HepG2 (cell line): ENCODE data around the gene NT5C2. TPM values are rescaled to one million over a fixed set of nuclear protein-coding genes. Genes with fewer than 3 reads are reported as not detected.

Experiments used
- ATAC-seq: fragments of 200-7000 bp; cut with Tn5 transposase; 3 replicates; pipeline ENCODE4 v1.9.1; 2020; ENCODE audit warnings: mild to moderate bottlenecking, moderate library complexity
- BruUV-seq: library from RNA; stranded (reverse); fragments of 400-500 nt; replicated peaks from 2 replicates; lab custom pipeline; 2021; lab: Mats Ljungman, UMichigan
- CTCF ChIA-PET: fragments of 300-600 bp; formaldehyde crosslinking; extraction: SDS; loops from one replicate; lab custom pipeline; 2021; ENCODE audit warnings: low total read pairs, inconsistent platforms, low intra/inter-chr PET ratio; lab: Yijun Ruan, JAX
- POLR2A ChIA-PET: fragments of 350-600 bp; sonication (Branson Sonifier 250); formaldehyde crosslinking; loops from one replicate; lab custom pipeline; 2020; ENCODE audit warnings: antibody characterized with exemption, inconsistent platforms; lab: Yijun Ruan, JAX
- DNase-seq: peaks from one replicate; pipeline ENCODE4 v3.0.0-alpha.2; 2015; ENCODE audit warnings: low spot score
- FAIRE-seq: peaks from 3 replicates; lab custom pipeline; 2011; peaks lifted over from hg19 to GRCh38; lab: Jason Lieb, UNC
- H2AFZ ChIP-seq: one replicate; pipeline ENCODE4 v1.6.1; 2011; ENCODE audit warnings: low read length, inconsistent platforms
- H3K27ac ChIP-seq: fragments of 300-600 bp; 3 replicates; pipeline ENCODE4 v1.8.0; 2011; ENCODE audit warnings: mixed run types, mild to moderate bottlenecking, mixed read lengths, low read length, inconsistent platforms; ENCODE audit not compliant: insufficient read depth; ENCODE audit errors: extremely low read length
- H3K27me3 ChIP-seq, 2 experiments: fragments of 200-600 bp in 1 of 2; 2 replicates in 1 of 2; 3 replicates in 1 of 2; pipeline versions ENCODE4 v1.6.0 to v1.8.0; 2011; ENCODE audit warnings: low read length in 2 of 2, mild to moderate bottlenecking in 2 of 2, moderate library complexity in 2 of 2, inconsistent platforms in 1 of 2; ENCODE audit not compliant: insufficient read depth in 2 of 2, control insufficient read depth in 1 of 2
- H3K36me3 ChIP-seq, 2 experiments: fragments of 200-600 bp in 1 of 2; replicated peaks in 1 of 2; 2 replicates in 1 of 2; 3 replicates in 1 of 2; pipeline versions ENCODE4 v1.5.1 to v1.8.0; 2011; ENCODE audit warnings: low read length in 2 of 2, inconsistent platforms in 1 of 2; ENCODE audit not compliant: insufficient read depth in 2 of 2, control insufficient read depth in 1 of 2
- H3K4me1 ChIP-seq: 2 replicates; pipeline ENCODE4 v1.5.1; 2012; ENCODE audit warnings: low read length, inconsistent platforms; ENCODE audit not compliant: insufficient read depth
- H3K4me2 ChIP-seq: 2 replicates; pipeline ENCODE4 v1.6.0; 2011; ENCODE audit warnings: low read depth, low read length, inconsistent platforms
- H3K4me3 ChIP-seq, 3 experiments: fragments of 200-600 bp in 1 of 3; sonication (generic), shearing (Covaris generic) in 1 of 3; replicated peaks in 1 of 3; 2 replicates each; pipeline ENCODE4 v1.5.1; 2011 to 2016; ENCODE audit warnings: low read length in 3 of 3, inconsistent platforms in 2 of 3, low read depth in 2 of 3, mild to moderate bottlenecking in 2 of 3, control low read depth in 1 of 3, mixed read lengths in 1 of 3; ENCODE audit not compliant: insufficient read depth in 1 of 3
- H3K79me2 ChIP-seq: one replicate; pipeline ENCODE4 v1.6.1; 2011; ENCODE audit warnings: low read length, inconsistent platforms; ENCODE audit not compliant: insufficient read depth
- H3K9ac ChIP-seq: 2 replicates; pipeline ENCODE4 v1.6.0; 2011; ENCODE audit warnings: mild to moderate bottlenecking, low read depth, low read length, inconsistent platforms; ENCODE audit not compliant: insufficient read depth
- H3K9me3 ChIP-seq: 2 replicates; pipeline ENCODE4 v1.5.1; 2012; ENCODE audit warnings: mild to moderate bottlenecking, low read length
- H4K20me1 ChIP-seq: 2 replicates; pipeline ENCODE4 v1.6.0; 2011; ENCODE audit warnings: inconsistent platforms, mild to moderate bottlenecking, low read length, moderate library complexity; ENCODE audit not compliant: insufficient read depth
- ARID5B ChIP-seq: IDR thresholded peaks from 2 replicates; pipeline ENCODE4 v1.4.0; 2020; ENCODE audit warnings: mild to moderate bottlenecking, missing genetic modification reagents
- GPBP1L1 ChIP-seq: sonication (generic); formaldehyde crosslinking; IDR thresholded peaks from 2 replicates; pipeline ENCODE4 v1.5.0; 2020; ENCODE audit warnings: mild to moderate bottlenecking, missing genetic modification reagents
- HMG20A ChIP-seq: IDR thresholded peaks from 2 replicates; pipeline ENCODE4 v1.6.1; 2016; ENCODE audit warnings: borderline replicate concordance
- MED1 ChIP-seq: sonication (generic); formaldehyde crosslinking; IDR thresholded peaks from 2 replicates; pipeline ENCODE4 v1.4.0; 2020; ENCODE audit warnings: missing genetic modification reagents
- PATZ1 ChIP-seq: sonication (generic); formaldehyde crosslinking; IDR thresholded peaks from 2 replicates; pipeline ENCODE4 v1.4.0; 2020; ENCODE audit warnings: missing genetic modification reagents
- POLR2G ChIP-seq: fragments of 200-400 bp; formaldehyde crosslinking; IDR thresholded peaks from 2 replicates; pipeline ENCODE4 v1.6.1; 2018; ENCODE audit warnings: mild to moderate bottlenecking, low read depth, low read length, moderate library complexity
- RARA ChIP-seq: IDR thresholded peaks from 2 replicates; pipeline ENCODE4 v1.6.1; 2016; ENCODE audit warnings: missing genetic modification reagents, missing compliant biosample characterization
- REST ChIP-seq, 2 experiments: IDR thresholded peaks; 2 replicates each; pipeline ENCODE4 v1.6.1; 2011 to 2012; ENCODE audit warnings: low read length in 2 of 2, borderline replicate concordance in 1 of 2, low read depth in 1 of 2, mild to moderate bottlenecking in 1 of 2, moderate library complexity in 1 of 2
- RFXAP ChIP-seq: sonication (generic); formaldehyde crosslinking; IDR thresholded peaks from 2 replicates; pipeline ENCODE4 v1.4.0; 2020; ENCODE audit warnings: missing genetic modification reagents, borderline replicate concordance
- SMARCE1 ChIP-seq: fragments of 450-650 bp; IDR thresholded peaks from 2 replicates; pipeline ENCODE4 v1.6.1; 2017; ENCODE audit warnings: borderline replicate concordance
- ZFP36L2 ChIP-seq: sonication (generic); formaldehyde crosslinking; IDR thresholded peaks from 2 replicates; pipeline ENCODE4 v1.4.0; 2020; ENCODE audit warnings: missing genetic modification reagents
- ZNF552 ChIP-seq: sonication (generic); formaldehyde crosslinking; IDR thresholded peaks from 2 replicates; pipeline ENCODE4 v1.9.0; 2022; ENCODE audit warnings: missing genetic modification reagents, mild to moderate bottlenecking, borderline replicate concordance
- ZNF761 ChIP-seq: sonication (generic); formaldehyde crosslinking; conservative IDR thresholded peaks from 2 replicates; pipeline ENCODE4 v1.4.0; 2020; ENCODE audit warnings: mild to moderate bottlenecking, missing genetic modification reagents
- WGBS: methylation state at CpG from one replicate; pipeline ENCODE4 v1.1.6; 2017; ENCODE audit warnings: low lambda C conversion rate; 5-methylcytosine and 5-hydroxymethylcytosine counted together
- in situ Hi-C: cut with HindIII; loops from 2 replicates; pipeline ENCODE4 v1.10.0; 2017; ENCODE audit warnings: low pct_unique_long_range_greater_than_20kb; ENCODE audit not compliant: extremely low pct_ligation_motif_present
- intact Hi-C: fragments of 100-400 bp; cut with micrococcal nuclease; formaldehyde crosslinking; loops from one replicate; pipeline ENCODE4 v1.10.0; 2022; ENCODE audit not compliant: unreplicated experiment
- polyA plus RNA-seq, 8 experiments: library from polyadenylated mRNA; depleted of rRNA in 3 of 8; stranded (reverse) in 7 of 8; unstranded in 1 of 8; fragments of >200 nt; fragmentation: Illumina TruSeq in 4 of 8; extraction: Trizol in 4 of 8; gene quantifications; 2 replicates each; pipeline versions ENCODE4 v1.2.1 to v1.2.3, GENCODE V29; 2011 to 2016; ENCODE audit warnings: low read depth in 4 of 8, missing spikeins in 1 of 8, mixed read lengths in 1 of 8; ENCODE audit not compliant: insufficient read depth in 1 of 8
- total RNA-seq, 5 experiments: library from RNA; depleted of rRNA; stranded (reverse); fragments of >200 nt; fragmentation: Illumina TruSeq; extraction: Trizol; gene quantifications; 2 replicates each; pipeline ENCODE4 v1.2.3, GENCODE V29; 2016; ENCODE audit warnings: low read depth in 1 of 5

NT5C2 gene
- total and polyA plus RNA-seq, 2 of the 13 experiments (the other 11 are each of a cell fraction or from before 2014, with no cell fraction given): 40.6 to 55.2 TPM

- FAIRE-seq (no peak), DNase-seq (peak; percentile 34), ATAC-seq (peak; percentile 85)
- H3K9ac ChIP-seq: peak overlapping the region; percentile 10; the same call in 1 of the 2 replicates
- in situ Hi-C loops (no loop called here), intact Hi-C loops (no loop called here)
- peak overlapping the region; percentile 78 for H3K27ac ChIP-seq
- peak overlapping the region; percentile 72 for H3K4me2 ChIP-seq
- H2AFZ ChIP-seq: no peak overlapping the region
- H3K36me3 ChIP-seq: peaks cover 0 to 9% of the 10 kb centered on the region in 2 experiments; a peak in 1 of 5 replicates
- no peaks in the 10 kb centered on the region for H3K9me3 ChIP-seq
- peaks cover 65% of the 10 kb centered on the region for H3K4me1 ChIP-seq
- BruUV-seq: no TSS peak
- ChIA-PET CTCF (no interaction called here), POLR2A (interaction anchor here (0.5 to 3.3 kb wide), 7 partner anchors 30 to 86 kb away, joined by 3 to 28 read pairs (median 6); partner anchors contain the start of gene NT5C2)
- WGBS: 54% methylated on average over 4 of the region's 4 CpGs
- no peak overlapping the region for H3K4me3 ChIP-seq
- no peaks in the 10 kb centered on the region for H4K20me1 ChIP-seq
- no peaks in the 10 kb centered on the region; a peak in 1 of 5 replicates for H3K27me3 ChIP-seq
- H3K79me2 ChIP-seq: peaks cover 40% of the 10 kb centered on the region
- TF ChIP-seq ZFP36L2 (CRISPR knock-in tag) (no peak), GPBP1L1 (no peak), MED1 (CRISPR knock-in tag) (0 out of 2 replicates have a peak, but pooled peaks have one; percentile 4), ARID5B (CRISPR knock-in tag) (peak; percentile 28; the same call in 1 of the 2 replicates), POLR2G (no peak), PATZ1 (no peak), ZNF761 (CRISPR knock-in tag) (no peak), ZNF552 (CRISPR knock-in tag) (no peak), RARA (CRISPR knock-in tag) (peak; percentile 77), RFXAP (CRISPR knock-in tag) (no peak), SMARCE1 (no peak), HMG20A (CRISPR knock-in tag) (0 out of 2 replicates have a peak, but pooled peaks have one; percentile 11), REST (IDR thresholded peaks at IDR 0.05; ENCODE audit: borderline replicate concordance in 1 of 2, low read depth in 1 of 2, low read length in 2 of 2) (no peak)
Measured at GRCh38 chr10:103155471-103156085, 37.5 kb downstream of the NT5C2 start.
